ENCODE data around the gene COX19. TPM values are rescaled to one million over a fixed set of nuclear protein-coding genes. Genes with fewer than 3 reads are reported as not detected.

The COX19 gene
- total RNA-seq, 1 experiment from 2014 or later: 12.3 TPM

- WGBS (ENCODE audit: extremely low coverage, insufficient read length, low lambda C conversion rate): no CpG with 5 or more reads among the region's 24 CpGs
- Mint-ChIP-seq H3K4me1 (peaks cover 6 to 20% of the 10 kb centered on the region in 2 experiments; a peak in 3 of 4 replicates), H3K27me3 (ENCODE audit: low read depth) (no peaks in the 10 kb centered on the region; the same call in 1 of the 2 replicates)
Measured at GRCh38 chr7:978416-979091, 3.2 kb upstream of the COX19 start.

More at GRCh38 chr7:978416-979091, 3.2 kb upstream of the COX19 start:
- Histone ChIP-seq H3K4ac (ENCODE audit: low read depth, low read length) (no peak overlapping the region), H3K27ac (ENCODE audit: insufficient read length, low read depth, low read length) (no peak overlapping the region), H4K8ac (replicated peaks; ENCODE audit: insufficient read length, low read depth, low read length) (no peak overlapping the region), H4K5ac (ENCODE audit: insufficient read length, low read depth, low read length) (no peak overlapping the region), H3K14ac (ENCODE audit: insufficient read depth, low read length) (no peak overlapping the region), H3K27me3 (ENCODE audit: insufficient read depth, low read length) (no peaks in the 10 kb centered on the region), H3K56ac (ENCODE audit: insufficient read length, low read depth, low read length) (no peak overlapping the region), H3K79me1 (ENCODE audit: insufficient read depth, low read depth, low read length, poor library complexity, severe bottlenecking) (no peaks in the 10 kb centered on the region), H4K20me1 (ENCODE audit: control insufficient read depth, insufficient read depth, insufficient read length) (no peaks in the 10 kb centered on the region), H3K79me2 (ENCODE audit: insufficient read depth, low read length) (peaks cover 2% of the 10 kb centered on the region; the same call in 1 of the 2 replicates), H2AFZ (ENCODE audit: low read length) (no peak overlapping the region), H3K4me2 (ENCODE audit: insufficient read depth, insufficient read length, low read length) (no peak overlapping the region), H3K23ac (ENCODE audit: insufficient read length, low read depth, low read length) (no peak overlapping the region), H2AK5ac (ENCODE audit: insufficient read length, low read length) (no peak overlapping the region), H3K9me3 (ENCODE audit: control insufficient read depth, low read depth, low read length) (no peaks in the 10 kb centered on the region), H3T11ph (ENCODE audit: low read length) (no peak overlapping the region), H2BK20ac (ENCODE audit: low read depth, low read length, poor library complexity, severe bottlenecking) (no peak overlapping the region), H3K18ac (ENCODE audit: insufficient read length, low read depth, low read length) (no peak overlapping the region), H4K91ac (ENCODE audit: insufficient read length, low read depth, low read length) (no peak overlapping the region), H3K23me2 (ENCODE audit: insufficient read length, low read depth, low read length, poor library complexity, severe bottlenecking) (peaks cover 3% of the 10 kb centered on the region), H3K9ac (ENCODE audit: extremely low read depth, insufficient read length, low read length) (no peak overlapping the region), H3K4me1 (ENCODE audit: insufficient read depth, low read length) (no peaks in the 10 kb centered on the region), H2BK12ac (ENCODE audit: insufficient read length, low read depth, low read length) (no peak overlapping the region), H2BK5ac (ENCODE audit: insufficient read length, low read length) (no peak overlapping the region), H2BK15ac (ENCODE audit: low read depth, low read length) (no peak overlapping the region), H2BK120ac (ENCODE audit: low read depth, low read length, poor library complexity, severe bottlenecking) (no peak overlapping the region)
- TF ChIP-seq CTCF (conservative IDR thresholded peaks at IDR 0.05): no peak
- DNase-seq: no peak
- Mint-ChIP-seq H3K4me3 (no peak overlapping the region), H3K27ac (no peak overlapping the region), H3K9me3 (no peaks in the 10 kb centered on the region), H3K36me3 (ENCODE audit: insufficient read depth in 1 of 3, low read depth in 3 of 3) (no peaks in the 10 kb centered on the region)

Data from H9 (cell line).